Adrenal gland (tissue), 12 donors: ENCODE measurements around the gene PLPPR5. TPM values are rescaled to one million over a fixed set of nuclear protein-coding genes. Genes with fewer than 3 reads are reported as not detected.

Experiments used
- DNase-seq, 7 donors: peaks; one replicate each; pipeline ENCODE4 v3.0.0-alpha.2; 2019 to 2020
- H3K27ac ChIP-seq, 5 donors: fragments of 200-600 bp; sonication (generic) in 4 of 5; 1 replicate in 3 of 5; 2 replicates in 2 of 5; pipeline versions ENCODE4 v1.5.1 to v1.8.0; 2016 to 2020; ENCODE audit warnings: mild to moderate bottlenecking in 1 of 5
- H3K27me3 ChIP-seq: fragments of 200-600 bp; 2 replicates; pipeline ENCODE4 v1.8.0; 2021
- H3K36me3 ChIP-seq, 2 donors: fragments of 200-600 bp; replicated peaks in 1 of 2; 1 replicate in 1 of 2; 2 replicates in 1 of 2; pipeline versions ENCODE4 v1.5.1 to v1.8.0; 2018 to 2022
- H3K4me1 ChIP-seq, 2 donors: fragments of 200-600 bp; replicated peaks in 1 of 2; 1 replicate in 1 of 2; 2 replicates in 1 of 2; pipeline versions ENCODE4 v1.5.1 to v1.8.0; 2018 to 2021
- H3K4me3 ChIP-seq, 4 donors: fragments of 200-600 bp; sonication (generic) in 3 of 4; one replicate each; pipeline ENCODE4 v1.5.1; 2016 to 2018
- H3K9me3 ChIP-seq, 3 donors: fragments of 200-600 bp; sonication (generic) in 1 of 3; replicated peaks in 1 of 3; 1 replicate in 2 of 3; 2 replicates in 1 of 3; pipeline versions ENCODE4 v1.5.1 to v1.8.0; 2016 to 2021
- CTCF ChIP-seq, 6 experiments: fragments of 450-650 bp in 4 of 6; fragments of 200-600 bp in 2 of 6; sonication (generic) in 1 of 6; IDR thresholded peaks; 1 replicate in 5 of 6; 2 replicates in 1 of 6; pipeline versions ENCODE4 v1.5.1 to v1.8.0; 2016 to 2021; ENCODE audit warnings: antibody characterized with exemption in 6 of 6, mild to moderate bottlenecking in 2 of 6, moderate library complexity in 1 of 6
- POLR2A ChIP-seq, 2 donors: fragments of 450-650 bp; IDR thresholded peaks; one replicate each; pipeline ENCODE4 v1.6.1; 2017; ENCODE audit warnings: antibody characterized with exemption in 2 of 2, mild to moderate bottlenecking in 2 of 2, moderate library complexity in 1 of 2
- WGBS, 4 donors: extraction: QIAGEN DNeasy Blood & Tissue Kit in 2 of 4; methylation state at CpG; one replicate each; pipeline versions ENCODE4 v1.1.5 to v1.1.7; 2013 to 2017; 5-methylcytosine and 5-hydroxymethylcytosine counted together
- intact Hi-C, 2 donors: fragments of 100-400 bp; cut with DNase I; formaldehyde crosslinking; loops; one replicate each; pipeline versions ENCODE4 v1.14.1 to v1.15.0; 2022 to 2023
- polyA plus RNA-seq, 3 donors: library from polyadenylated mRNA; stranded (reverse); fragments of 200-250 nt in 2 of 3; fragments of 350-450 nt in 1 of 3; fragmentation: Illumina TruSeq in 1 of 3; extraction: RNeasy Lipid Tissue Mini Kit (QIAGEN cat#74804) in 1 of 3; gene quantifications; one replicate each; pipeline ENCODE4 v1.2.3, GENCODE V29; 2013 to 2014
- total RNA-seq, 9 donors: library from RNA; depleted of rRNA in 4 of 9; stranded (reverse); fragments of >200 nt in 4 of 9; fragments of 120-200 nt in 1 of 9; fragmentation: NEBNext Ultra II Directional in 1 of 9; extraction: Animal tissue kit (Norgen Biotek cat#: 25700) in 1 of 9; gene quantifications; one replicate each; pipeline versions ENCODE4 v1.1.0 to v1.2.4, GENCODE V29; 2013 to 2023
- donor health status: healthy with polysubstance abuse.
- donor health status: Bipolar disorder and iron deficiency.
- donor health status: DM: yes; HTN: yes; CAD: no.
- donor health status: DM: no; HTN: no; CAD: no.
- donor health status: DM: no; HTN: no; CAD: no.
- donor health status: DM: yes; HTN: yes; CAD: no.

PLPPR5 gene
- total and polyA plus RNA-seq, 12 donors: 0.10 to 0.86 (median 0.37) TPM; not detected in 6

GRCh38 chr1:98931128-98931835 is 73.4 kb downstream of the PLPPR5 start:
- WGBS, 4 donors: 70 to 76% (median 74%) methylated on average over 8 of the region's 8 CpGs
- no peaks in the 10 kb centered on the region for H3K4me1 ChIP-seq
- no peak for DNase-seq

GRCh38 chr1:98929437-98929836 is 75.2 kb downstream of the PLPPR5 start:
- WGBS, 4 donors: 29 to 52% (median 51%) methylated on average over 1 of the region's 1 CpG
- DNase-seq: no peak
- no peaks in the 10 kb centered on the region for H3K9me3 ChIP-seq
- H3K4me1 ChIP-seq: no peaks in the 10 kb centered on the region
- no peaks in the 10 kb centered on the region for H3K27me3 ChIP-seq
- TF ChIP-seq CTCF (IDR thresholded peaks at IDR 0.05) (no peak), POLR2A (IDR thresholded peaks at IDR 0.05) (no peak)
- H3K36me3 ChIP-seq: no peaks in the 10 kb centered on the region
- no peak overlapping the region for H3K4me3 ChIP-seq
- H3K27ac ChIP-seq: no peak overlapping the region
- intact Hi-C loops: no loop called here

More at GRCh38 chr1:98931128-98931835, 73.4 kb downstream of the PLPPR5 start:
- Histone ChIP-seq H3K36me3 (no peaks in the 10 kb centered on the region), H3K27ac (no peak overlapping the region), H3K4me3 (no peak overlapping the region), H3K27me3 (no peaks in the 10 kb centered on the region), H3K9me3 (no peaks in the 10 kb centered on the region)
- TF ChIP-seq POLR2A (IDR thresholded peaks at IDR 0.05) (no peak), CTCF (IDR thresholded peaks at IDR 0.05) (no peak)
- intact Hi-C loops: no loop called here

GRCh38 chr1:98926597-98926996 is 78.1 kb downstream of the PLPPR5 start:
- H3K27ac ChIP-seq: no peak overlapping the region
- intact Hi-C loops: no loop called here
- H3K9me3 ChIP-seq: no peaks in the 10 kb centered on the region
- H3K4me3 ChIP-seq: no peak overlapping the region
- DNase-seq: no peak
- no peaks in the 10 kb centered on the region for H3K36me3 ChIP-seq
- no peaks in the 10 kb centered on the region for H3K27me3 ChIP-seq
- 36 to 48% (median 41%) methylated on average over 4 of the region's 4 CpGs for WGBS, 4 donors
- no peaks in the 10 kb centered on the region for H3K4me1 ChIP-seq
- TF ChIP-seq POLR2A (IDR thresholded peaks at IDR 0.05) (no peak), CTCF (IDR thresholded peaks at IDR 0.05) (no peak)

GRCh38 chr1:98924977-98925376 is 79.7 kb downstream of the PLPPR5 start:
- Histone ChIP-seq H3K4me1 (no peaks in the 10 kb centered on the region), H3K27me3 (no peaks in the 10 kb centered on the region), H3K4me3 (no peak overlapping the region), H3K9me3 (no peaks in the 10 kb centered on the region), H3K27ac (no peak overlapping the region), H3K36me3 (no peaks in the 10 kb centered on the region)
- 67 to 90% (median 76%) methylated on average over 1 of the region's 1 CpG for WGBS, 4 donors
- DNase-seq: no peak
- TF ChIP-seq CTCF (IDR thresholded peaks at IDR 0.05) (no peak), POLR2A (IDR thresholded peaks at IDR 0.05) (no peak)
- intact Hi-C loops: no loop called here
